GM06990 (cell line): ENCODE results near the gene ATG9B.

Source experiments
- DNase-seq: peaks from one replicate; pipeline ENCODE4 v3.0.0-alpha.2; 2011; ENCODE audit not compliant: insufficient read length; ENCODE audit errors: extremely low read depth
- H3K27me3 ChIP-seq: replicated peaks from 2 replicates; pipeline ENCODE4 v1.6.0; 2011; ENCODE audit warnings: low read length; ENCODE audit not compliant: control insufficient read depth, insufficient read depth
- H3K36me3 ChIP-seq: 2 replicates; pipeline ENCODE4 v1.5.1; 2011; ENCODE audit warnings: low read length; ENCODE audit not compliant: control insufficient read depth, insufficient read depth
- H3K4me3 ChIP-seq: replicated peaks from 2 replicates; pipeline ENCODE4 v1.5.1; 2011; ENCODE audit warnings: low read depth, mild to moderate bottlenecking, control low read depth, low read length
- CTCF ChIP-seq: IDR thresholded peaks from 2 replicates; pipeline ENCODE4 v1.5.1; 2011; ENCODE audit warnings: low read length, control low read depth, mild to moderate bottlenecking, inconsistent platforms; ENCODE audit not compliant: insufficient read depth, poor library complexity, severe bottlenecking

The ATG9B gene

GRCh38 chr7:150966002-150966401 is 58.3 kb downstream of the ATG9B start:
- peak; percentile 11 for TF ChIP-seq CTCF
- Histone ChIP-seq H3K36me3 (no peaks in the 10 kb centered on the region), H3K27me3 (peaks cover 3% of the 10 kb centered on the region), H3K4me3 (no peak overlapping the region)
- no peak for DNase-seq

- no peaks in the 10 kb centered on the region for H3K36me3 ChIP-seq
- no peak overlapping the region for H3K4me3 ChIP-seq
- DNase-seq = no peak
- no peak for TF ChIP-seq CTCF
- H3K27me3 ChIP-seq = peaks cover 3% of the 10 kb centered on the region
These were observed 58.9 kb downstream of the ATG9B start for GRCh38 chr7:150965273-150965830.
